ENCODE results near the gene HS3ST5.

GRCh38 chr6:114121913-114122662, 220.7 kb downstream of the HS3ST5 start:
- TF ChIP-seq ELF4 (CRISPR knock-in tag; IDR thresholded peaks at IDR 0.05; ENCODE audit: low read depth) (no peak), CREM (CRISPR knock-in tag; IDR thresholded peaks at IDR 0.05) (no peak), JUN (CRISPR knock-in tag; IDR thresholded peaks at IDR 0.05) (no peak), ATF3 (CRISPR knock-in tag; conservative IDR thresholded peaks at IDR 0.05) (no peak), USF1 (CRISPR knock-in tag; IDR thresholded peaks at IDR 0.05) (no peak), ZNF512 (CRISPR knock-in tag; IDR thresholded peaks at IDR 0.05; ENCODE audit: borderline replicate concordance) (no peak), ATF6 (CRISPR knock-in tag; IDR thresholded peaks at IDR 0.05) (no peak), JAZF1 (CRISPR knock-in tag; IDR thresholded peaks at IDR 0.05) (no peak), ATF2 (CRISPR knock-in tag; IDR thresholded peaks at IDR 0.05; ENCODE audit: borderline replicate concordance, low read depth) (no peak)
- TF ChIP-seq, protein P1, sequence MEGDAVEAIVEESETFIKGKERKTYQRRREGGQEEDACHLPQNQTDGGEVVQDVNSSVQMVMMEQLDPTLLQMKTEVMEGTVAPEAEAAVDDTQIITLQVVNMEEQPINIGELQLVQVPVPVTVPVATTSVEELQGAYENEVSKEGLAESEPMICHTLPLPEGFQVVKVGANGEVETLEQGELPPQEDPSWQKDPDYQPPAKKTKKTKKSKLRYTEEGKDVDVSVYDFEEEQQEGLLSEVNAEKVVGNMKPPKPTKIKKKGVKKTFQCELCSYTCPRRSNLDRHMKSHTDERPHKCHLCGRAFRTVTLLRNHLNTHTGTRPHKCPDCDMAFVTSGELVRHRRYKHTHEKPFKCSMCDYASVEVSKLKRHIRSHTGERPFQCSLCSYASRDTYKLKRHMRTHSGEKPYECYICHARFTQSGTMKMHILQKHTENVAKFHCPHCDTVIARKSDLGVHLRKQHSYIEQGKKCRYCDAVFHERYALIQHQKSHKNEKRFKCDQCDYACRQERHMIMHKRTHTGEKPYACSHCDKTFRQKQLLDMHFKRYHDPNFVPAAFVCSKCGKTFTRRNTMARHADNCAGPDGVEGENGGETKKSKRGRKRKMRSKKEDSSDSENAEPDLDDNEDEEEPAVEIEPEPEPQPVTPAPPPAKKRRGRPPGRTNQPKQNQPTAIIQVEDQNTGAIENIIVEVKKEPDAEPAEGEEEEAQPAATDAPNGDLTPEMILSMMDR (IDR thresholded peaks at IDR 0.05): no peak
- TF ChIP-seq, protein P2, sequence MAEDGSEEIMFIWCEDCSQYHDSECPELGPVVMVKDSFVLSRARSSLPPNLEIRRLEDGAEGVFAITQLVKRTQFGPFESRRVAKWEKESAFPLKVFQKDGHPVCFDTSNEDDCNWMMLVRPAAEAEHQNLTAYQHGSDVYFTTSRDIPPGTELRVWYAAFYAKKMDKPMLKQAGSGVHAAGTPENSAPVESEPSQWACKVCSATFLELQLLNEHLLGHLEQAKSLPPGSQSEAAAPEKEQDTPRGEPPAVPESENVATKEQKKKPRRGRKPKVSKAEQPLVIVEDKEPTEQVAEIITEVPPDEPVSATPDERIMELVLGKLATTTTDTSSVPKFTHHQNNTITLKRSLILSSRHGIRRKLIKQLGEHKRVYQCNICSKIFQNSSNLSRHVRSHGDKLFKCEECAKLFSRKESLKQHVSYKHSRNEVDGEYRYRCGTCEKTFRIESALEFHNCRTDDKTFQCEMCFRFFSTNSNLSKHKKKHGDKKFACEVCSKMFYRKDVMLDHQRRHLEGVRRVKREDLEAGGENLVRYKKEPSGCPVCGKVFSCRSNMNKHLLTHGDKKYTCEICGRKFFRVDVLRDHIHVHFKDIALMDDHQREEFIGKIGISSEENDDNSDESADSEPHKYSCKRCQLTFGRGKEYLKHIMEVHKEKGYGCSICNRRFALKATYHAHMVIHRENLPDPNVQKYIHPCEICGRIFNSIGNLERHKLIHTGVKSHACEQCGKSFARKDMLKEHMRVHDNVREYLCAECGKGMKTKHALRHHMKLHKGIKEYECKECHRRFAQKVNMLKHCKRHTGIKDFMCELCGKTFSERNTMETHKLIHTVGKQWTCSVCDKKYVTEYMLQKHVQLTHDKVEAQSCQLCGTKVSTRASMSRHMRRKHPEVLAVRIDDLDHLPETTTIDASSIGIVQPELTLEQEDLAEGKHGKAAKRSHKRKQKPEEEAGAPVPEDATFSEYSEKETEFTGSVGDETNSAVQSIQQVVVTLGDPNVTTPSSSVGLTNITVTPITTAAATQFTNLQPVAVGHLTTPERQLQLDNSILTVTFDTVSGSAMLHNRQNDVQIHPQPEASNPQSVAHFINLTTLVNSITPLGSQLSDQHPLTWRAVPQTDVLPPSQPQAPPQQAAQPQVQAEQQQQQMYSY (CRISPR knock-in tag; IDR thresholded peaks at IDR 0.05): no peak

Data from WTC11 (cell line).